Panc1 (cell line): ENCODE results near the gene COMMD1.

Experiments
- CTCF ChIP-seq: fragments of 450-650 bp; IDR thresholded peaks from 2 replicates; pipeline ENCODE4 v1.5.1; 2017; ENCODE audit warnings: mild to moderate bottlenecking
- POLR2AphosphoS5 ChIP-seq: IDR thresholded peaks from 2 replicates; pipeline ENCODE4 v1.6.1; 2012; ENCODE audit warnings: mild to moderate bottlenecking, low read depth, low read length, moderate library complexity
- REST ChIP-seq, 2 experiments: IDR thresholded peaks; 2 replicates each; pipeline ENCODE4 v1.6.1; 2011 to 2012; ENCODE audit warnings: low read depth in 2 of 2, control low read depth in 1 of 2, low read length in 1 of 2, mild to moderate bottlenecking in 1 of 2, moderate library complexity in 1 of 2; ENCODE audit not compliant: insufficient read depth in 1 of 2
- TCF7L2 ChIP-seq: IDR thresholded peaks from 2 replicates; pipeline ENCODE4 v1.6.1; 2011; ENCODE audit warnings: mild to moderate bottlenecking, low read depth, low read length, inconsistent platforms

GRCh38 chr2:61909116-61909515 is 3.6 kb downstream of the COMMD1 start:
- TF ChIP-seq CTCF = no peak
- TF ChIP-seq REST (IDR thresholded peaks at IDR 0.05; ENCODE audit: insufficient read depth in 1 of 2, low read depth in 2 of 2, low read length in 1 of 2) = no peak
- TF ChIP-seq POLR2AphosphoS5 = no peak
- TF ChIP-seq TCF7L2 = no peak
